BLaER1 treated with 17β-estradiol and CSF1 and Interleukin-3, amounts not matched to agents 10 nM and 100 nM (cell line): ENCODE results near the gene DZIP1.

ENCODE experiments used
- H3K27ac ChIP-seq, 11 experiments: shearing (Covaris generic); formaldehyde crosslinking; 2 replicates each; pipeline ENCODE4 v1.8.1; 2022
- H3K27me3 ChIP-seq, 11 experiments: shearing (Covaris generic); formaldehyde crosslinking; 2 replicates each; pipeline ENCODE4 v1.8.1; 2022
- H3K36me3 ChIP-seq, 11 experiments: shearing (Covaris generic); formaldehyde crosslinking; 2 replicates each; pipeline ENCODE4 v1.8.1; 2022
- H3K4me1 ChIP-seq, 10 experiments: shearing (Covaris generic); formaldehyde crosslinking; 2 replicates each; pipeline ENCODE4 v1.8.1; 2022
- H3K4me2 ChIP-seq, 11 experiments: shearing (Covaris generic); formaldehyde crosslinking; 2 replicates each; pipeline ENCODE4 v1.8.1; 2022
- H3K4me3 ChIP-seq, 10 experiments: shearing (Covaris generic); formaldehyde crosslinking; 2 replicates each; pipeline ENCODE4 v1.8.1; 2022
- H3K9ac ChIP-seq, 11 experiments: shearing (Covaris generic); formaldehyde crosslinking; 2 replicates each; pipeline ENCODE4 v1.8.1; 2022
- H3K9me3 ChIP-seq, 11 experiments: shearing (Covaris generic); formaldehyde crosslinking; replicated peaks in 1 of 11; 2 replicates each; pipeline ENCODE4 v1.8.1; 2022
- H4K20me1 ChIP-seq, 11 experiments: shearing (Covaris generic); formaldehyde crosslinking; 2 replicates each; pipeline ENCODE4 v1.8.1; 2022
- Cebpa-rat ChIP-seq, 11 experiments: shearing (Covaris generic); IDR thresholded peaks; 2 replicates each; pipeline ENCODE4 v1.8.1; 2022

DZIP1 gene

GRCh38 chr13:95636853-95637252 lies 7.7 kb downstream of the DZIP1 start:
- Histone ChIP-seq H4K20me1 (no peaks in the 10 kb centered on the region), H3K36me3 (no peaks in the 10 kb centered on the region), H3K27ac (no peak overlapping the region), H3K9me3 (peaks cover under 1 to 7% (median 5%) of the 10 kb centered on the region in 11 experiments; a peak in 17 of 22 replicates), H3K4me2 (no peak overlapping the region), H3K4me1 (no peaks in the 10 kb centered on the region), H3K4me3 (no peak overlapping the region), H3K9ac (no peak overlapping the region), H3K27me3 (no peaks in the 10 kb centered on the region)
- no peak for TF ChIP-seq Cebpa-rat (IDR thresholded peaks at IDR 0.05)

GRCh38 chr13:95630593-95630992 lies 13.9 kb downstream of the DZIP1 start:
- Histone ChIP-seq H3K27me3 (no peaks in the 10 kb centered on the region), H3K9ac (no peak overlapping the region), H4K20me1 (no peaks in the 10 kb centered on the region), H3K4me3 (no peak overlapping the region), H3K4me1 (no peaks in the 10 kb centered on the region), H3K9me3 (peaks cover 0 to 7% (median 0%) of the 10 kb centered on the region in 11 experiments; a peak in 1 of 22 replicates), H3K27ac (no peak overlapping the region), H3K36me3 (no peaks in the 10 kb centered on the region), H3K4me2 (no peak overlapping the region)
- TF ChIP-seq Cebpa-rat (IDR thresholded peaks at IDR 0.05): no peak

GRCh38 chr13:95629071-95629470 lies 15.4 kb downstream of the DZIP1 start:
- TF ChIP-seq Cebpa-rat (IDR thresholded peaks at IDR 0.05): no peak
- H3K9me3 ChIP-seq: peaks cover 0 to 7% (median 0%) of the 10 kb centered on the region in 11 experiments; a peak in 1 of 22 replicates
- no peak overlapping the region for H3K4me3 ChIP-seq
- H3K9ac ChIP-seq: no peak overlapping the region
- H3K4me1 ChIP-seq: no peaks in the 10 kb centered on the region
- H4K20me1 ChIP-seq: no peaks in the 10 kb centered on the region
- no peak overlapping the region for H3K27ac ChIP-seq
- H3K27me3 ChIP-seq: no peaks in the 10 kb centered on the region
- no peak overlapping the region for H3K4me2 ChIP-seq
- H3K36me3 ChIP-seq: no peaks in the 10 kb centered on the region

GRCh38 chr13:95628488-95628887 lies 16.0 kb downstream of the DZIP1 start:
- H3K4me1 ChIP-seq: no peaks in the 10 kb centered on the region
- peaks cover 0 to 7% (median 0%) of the 10 kb centered on the region in 11 experiments; a peak in 1 of 22 replicates for H3K9me3 ChIP-seq
- no peak overlapping the region for H3K27ac ChIP-seq
- H4K20me1 ChIP-seq: no peaks in the 10 kb centered on the region
- no peaks in the 10 kb centered on the region for H3K36me3 ChIP-seq
- H3K27me3 ChIP-seq: no peaks in the 10 kb centered on the region
- no peak overlapping the region for H3K4me3 ChIP-seq
- H3K9ac ChIP-seq: no peak overlapping the region
- TF ChIP-seq Cebpa-rat (IDR thresholded peaks at IDR 0.05): no peak
- no peak overlapping the region for H3K4me2 ChIP-seq

- H3K27me3 ChIP-seq: no peaks in the 10 kb centered on the region
- H4K20me1 ChIP-seq: no peaks in the 10 kb centered on the region
- no peaks in the 10 kb centered on the region for H3K36me3 ChIP-seq
- no peak overlapping the region for H3K4me2 ChIP-seq
- H3K9me3 ChIP-seq: peaks cover 0 to 7% (median 0%) of the 10 kb centered on the region in 11 experiments; a peak in 1 of 22 replicates
- no peak overlapping the region for H3K9ac ChIP-seq
- TF ChIP-seq Cebpa-rat (IDR thresholded peaks at IDR 0.05): no peak
- H3K27ac ChIP-seq: no peak overlapping the region
- H3K4me3 ChIP-seq: no peak overlapping the region
- H3K4me1 ChIP-seq: peaks cover 0 to 6% (median 1%) of the 10 kb centered on the region in 10 experiments; a peak in 8 of 20 replicates
Observed at GRCh38 chr13:95627590-95627989, 16.9 kb downstream of the DZIP1 start.

GRCh38 chr13:95626768-95627167 lies 17.7 kb downstream of the DZIP1 start:
- H3K4me1 ChIP-seq: peaks cover 0 to 13% (median 2%) of the 10 kb centered on the region in 10 experiments; a peak in 8 of 20 replicates
- H3K4me3 ChIP-seq: no peak overlapping the region
- H3K36me3 ChIP-seq: no peaks in the 10 kb centered on the region
- no peak overlapping the region for H3K27ac ChIP-seq
- no peak overlapping the region for H3K4me2 ChIP-seq
- no peak overlapping the region for H3K9ac ChIP-seq
- H4K20me1 ChIP-seq: no peaks in the 10 kb centered on the region
- no peaks in the 10 kb centered on the region for H3K27me3 ChIP-seq
- H3K9me3 ChIP-seq: peaks cover 0 to 7% (median 0%) of the 10 kb centered on the region in 11 experiments; a peak in 1 of 22 replicates
- TF ChIP-seq Cebpa-rat (IDR thresholded peaks at IDR 0.05): no peak

- Histone ChIP-seq H4K20me1 (no peaks in the 10 kb centered on the region), H3K27ac (no peak overlapping the region), H3K4me3 (no peak overlapping the region), H3K9ac (no peak overlapping the region), H3K4me1 (peaks cover 0 to 16% (median 2%) of the 10 kb centered on the region in 10 experiments; a peak in 8 of 20 replicates), H3K27me3 (no peaks in the 10 kb centered on the region), H3K9me3 (peaks cover 0 to 12% (median 0%) of the 10 kb centered on the region in 11 experiments; a peak in 2 of 22 replicates), H3K36me3 (no peaks in the 10 kb centered on the region), H3K4me2 (no peak overlapping the region)
- no peak for TF ChIP-seq Cebpa-rat (IDR thresholded peaks at IDR 0.05)
Observed at GRCh38 chr13:95624020-95624419, 20.5 kb downstream of the DZIP1 start.

GRCh38 chr13:95623141-95623540 lies 21.4 kb downstream of the DZIP1 start:
- TF ChIP-seq Cebpa-rat (IDR thresholded peaks at IDR 0.05): no peak
- H4K20me1 ChIP-seq: no peaks in the 10 kb centered on the region
- no peak overlapping the region for H3K27ac ChIP-seq
- H3K4me3 ChIP-seq: no peak overlapping the region
- no peaks in the 10 kb centered on the region for H3K27me3 ChIP-seq
- H3K36me3 ChIP-seq: no peaks in the 10 kb centered on the region
- H3K4me2 ChIP-seq: peak overlapping the region in 3 of 11 experiments; percentile 21 to 69 (median 62); a peak in 5 of 22 replicates
- peaks cover 0 to 12% (median 0%) of the 10 kb centered on the region in 11 experiments; a peak in 2 of 22 replicates for H3K9me3 ChIP-seq
- peaks cover 0 to 16% (median 2%) of the 10 kb centered on the region in 10 experiments; a peak in 8 of 20 replicates for H3K4me1 ChIP-seq
- no peak overlapping the region for H3K9ac ChIP-seq

- no peaks in the 10 kb centered on the region for H3K27me3 ChIP-seq
- no peak for TF ChIP-seq Cebpa-rat (IDR thresholded peaks at IDR 0.05)
- no peaks in the 10 kb centered on the region for H3K36me3 ChIP-seq
- H3K4me3 ChIP-seq: no peak overlapping the region
- H3K9ac ChIP-seq: no peak overlapping the region
- H4K20me1 ChIP-seq: no peaks in the 10 kb centered on the region
- no peak overlapping the region for H3K4me2 ChIP-seq
- H3K27ac ChIP-seq: no peak overlapping the region; a peak in 1 of 22 replicates
- peaks cover 0 to 16% (median 2%) of the 10 kb centered on the region in 10 experiments; a peak in 8 of 20 replicates for H3K4me1 ChIP-seq
- H3K9me3 ChIP-seq: peaks cover 0 to 12% (median 0%) of the 10 kb centered on the region in 11 experiments; a peak in 1 of 22 replicates
Observed at GRCh38 chr13:95620825-95621498, 23.5 kb downstream of the DZIP1 start.
